HEK293 (cell line): ENCODE results near the gene RNF113B.
A peak's percentile ranks its signal among the peaks of the same experiment; 100 is the strongest.

Source experiments
- GFI1B ChIP-seq: fragments of 450-650 bp; formaldehyde crosslinking; IDR thresholded peaks from 2 replicates; pipeline ENCODE4 v1.5.1; 2016; ENCODE audit warnings: missing biosample characterization, missing genetic modification characterization
- GLI4 ChIP-seq: fragments of 450-650 bp; formaldehyde crosslinking; IDR thresholded peaks from 2 replicates; pipeline ENCODE4 v1.5.1; 2016; ENCODE audit warnings: missing biosample characterization, missing genetic modification characterization
- HOXD13 ChIP-seq: sonication (generic); formaldehyde crosslinking; IDR thresholded peaks from 2 replicates; pipeline ENCODE4 v1.8.0; 2022; ENCODE audit warnings: missing genetic modification reagents, borderline replicate concordance
- KLF17 ChIP-seq: fragments of 450-650 bp; formaldehyde crosslinking; IDR thresholded peaks from 2 replicates; pipeline ENCODE4 v1.5.1; 2016; ENCODE audit warnings: missing biosample characterization, missing genetic modification characterization
- KLF8 ChIP-seq: fragments of 450-650 bp; formaldehyde crosslinking; IDR thresholded peaks from 2 replicates; pipeline ENCODE4 v1.5.1; 2016; ENCODE audit warnings: missing biosample characterization, missing genetic modification characterization
- MEIS1 ChIP-seq: sonication (generic); formaldehyde crosslinking; IDR thresholded peaks from 2 replicates; pipeline ENCODE4 v1.8.1; 2022; ENCODE audit warnings: missing genetic modification reagents, mild to moderate bottlenecking, borderline replicate concordance
- SETDB1 ChIP-seq: IDR thresholded peaks from one replicate; pipeline ENCODE4 v1.6.1; 2017; ENCODE audit warnings: mild to moderate bottlenecking, low read length, moderate library complexity, mixed read lengths; ENCODE audit not compliant: insufficient read length
- ZFP37 ChIP-seq: fragments of 450-650 bp; formaldehyde crosslinking; IDR thresholded peaks from 2 replicates; pipeline ENCODE4 v1.5.1; 2016; ENCODE audit warnings: missing biosample characterization, missing genetic modification characterization
- ZNF10 ChIP-seq: fragments of 450-650 bp; formaldehyde crosslinking; IDR thresholded peaks from 2 replicates; pipeline ENCODE4 v1.5.1; 2017; ENCODE audit warnings: missing biosample characterization, missing genetic modification characterization
- ZNF132 ChIP-seq: fragments of 450-650 bp; formaldehyde crosslinking; IDR thresholded peaks from 2 replicates; pipeline ENCODE4 v1.5.1; 2017; ENCODE audit warnings: missing biosample characterization, missing genetic modification characterization, borderline replicate concordance
- ZNF148 ChIP-seq: fragments of 450-650 bp; formaldehyde crosslinking; IDR thresholded peaks from 2 replicates; pipeline ENCODE4 v1.5.0; 2017; ENCODE audit warnings: missing biosample characterization, missing genetic modification characterization, borderline replicate concordance
- ZNF18 ChIP-seq: fragments of 450-650 bp; formaldehyde crosslinking; IDR thresholded peaks from 2 replicates; pipeline ENCODE4 v1.5.1; 2016; ENCODE audit warnings: missing biosample characterization, missing genetic modification characterization
- ZNF19 ChIP-seq: fragments of 450-650 bp; formaldehyde crosslinking; IDR thresholded peaks from 2 replicates; pipeline ENCODE4; 2016; ENCODE audit warnings: missing biosample characterization, missing genetic modification characterization, low read depth
- ZNF239 ChIP-seq: fragments of 450-650 bp; formaldehyde crosslinking; IDR thresholded peaks from 2 replicates; pipeline ENCODE4 v1.5.1; 2016; ENCODE audit warnings: missing biosample characterization, missing genetic modification characterization
- ZNF335 ChIP-seq: fragments of 450-650 bp; formaldehyde crosslinking; conservative IDR thresholded peaks from 2 replicates; pipeline ENCODE4 v1.5.1; 2016; ENCODE audit warnings: missing biosample characterization, missing genetic modification characterization
- ZNF391 ChIP-seq: fragments of 450-650 bp; formaldehyde crosslinking; IDR thresholded peaks from 2 replicates; pipeline ENCODE4 v1.5.1; 2016; ENCODE audit warnings: low read depth, missing biosample characterization, missing genetic modification characterization, borderline replicate concordance
- ZNF394 ChIP-seq: fragments of 450-650 bp; formaldehyde crosslinking; IDR thresholded peaks from 2 replicates; pipeline ENCODE4 v1.5.1; 2016; ENCODE audit warnings: missing biosample characterization, missing genetic modification characterization, mild to moderate bottlenecking, moderate library complexity, borderline replicate concordance
- ZNF398 ChIP-seq: fragments of 450-650 bp; formaldehyde crosslinking; IDR thresholded peaks from 2 replicates; pipeline ENCODE4 v1.5.1; 2017; ENCODE audit warnings: missing biosample characterization, missing genetic modification characterization
- ZNF596 ChIP-seq: fragments of 450-650 bp; IDR thresholded peaks from 2 replicates; pipeline ENCODE4 v1.5.0; 2018; ENCODE audit warnings: missing biosample characterization, mild to moderate bottlenecking, missing genetic modification characterization, moderate library complexity
- ZNF610 ChIP-seq: fragments of 450-650 bp; formaldehyde crosslinking; IDR thresholded peaks from 2 replicates; pipeline ENCODE4 v1.5.1; 2016; ENCODE audit warnings: missing biosample characterization, missing genetic modification characterization, borderline replicate concordance
- ZNF664 ChIP-seq: fragments of 450-650 bp; formaldehyde crosslinking; IDR thresholded peaks from 2 replicates; pipeline ENCODE4 v1.5.1; 2016; ENCODE audit warnings: missing biosample characterization, missing genetic modification characterization
- ZNF830 ChIP-seq: fragments of 450-650 bp; IDR thresholded peaks from 2 replicates; pipeline ENCODE4 v1.5.0; 2018; ENCODE audit warnings: missing biosample characterization, missing genetic modification characterization, low read depth, mild to moderate bottlenecking, moderate library complexity
- ZNF843 ChIP-seq: fragments of 450-650 bp; formaldehyde crosslinking; IDR thresholded peaks from 2 replicates; pipeline ENCODE4 v1.5.1; 2016; ENCODE audit warnings: missing biosample characterization, missing genetic modification characterization
- ZXDB ChIP-seq: fragments of 450-650 bp; formaldehyde crosslinking; IDR thresholded peaks from 2 replicates; pipeline ENCODE4 v1.5.1; 2016; ENCODE audit warnings: missing biosample characterization, missing genetic modification characterization
- TF ChIP-seq, protein P1 (sequence below): fragments of 450-650 bp; formaldehyde crosslinking; IDR thresholded peaks from 2 replicates; pipeline ENCODE4 v1.5.1; 2016; ENCODE audit warnings: missing biosample characterization, missing genetic modification characterization, low read depth
- TF ChIP-seq, protein P2 (sequence below): fragments of 450-650 bp; formaldehyde crosslinking; IDR thresholded peaks from 2 replicates; pipeline ENCODE4 v1.5.1; 2016; ENCODE audit warnings: missing biosample characterization, missing genetic modification characterization

Gene RNF113B

DNA sequence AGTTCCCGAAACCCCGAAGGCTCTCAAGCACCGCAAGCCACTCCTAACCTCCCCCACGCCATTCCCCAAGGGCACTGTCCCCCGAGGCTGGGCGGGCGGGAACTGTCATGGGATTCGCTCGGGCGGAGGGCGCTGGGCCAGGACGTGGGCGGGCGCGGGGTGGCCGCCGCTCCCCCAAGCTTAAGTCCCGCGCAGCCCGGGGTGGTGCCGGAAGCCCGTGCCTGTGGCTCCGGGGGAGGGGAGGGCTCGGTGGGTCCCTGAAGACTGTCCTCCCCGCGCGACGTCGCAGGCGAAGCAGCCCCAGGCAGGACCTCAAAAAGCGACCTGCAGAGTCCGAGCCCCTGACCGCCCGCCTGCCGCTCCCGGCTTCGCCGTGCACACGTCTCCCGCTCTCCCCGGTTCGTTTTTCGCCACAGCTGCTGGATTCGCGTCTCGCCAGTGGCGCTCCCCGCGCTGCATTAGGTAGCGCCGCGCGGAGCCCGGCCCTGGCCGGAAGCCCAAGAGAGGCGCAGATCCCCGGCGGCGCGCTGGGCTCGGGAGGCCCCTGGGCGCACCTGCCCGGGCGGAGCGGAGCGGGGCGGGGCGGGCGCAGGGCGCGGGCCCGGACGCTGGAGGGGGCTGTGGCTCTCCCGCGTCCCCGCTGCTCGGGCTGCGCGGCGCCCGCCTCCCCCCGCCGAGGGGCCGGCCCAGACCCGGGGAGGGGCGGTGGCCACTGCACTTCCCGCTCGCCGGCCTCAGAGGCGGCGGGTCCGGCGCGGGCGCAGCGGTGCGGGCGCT is 34.5 kb downstream of the RNF113B start, which contains the start of gene FARP1 (continued):
- TF ChIP-seq KLF17 (tag by site-specific recombination) (peak; percentile 44), ZNF19 (no peak), ZNF239 (tag by site-specific recombination) (no peak), ZNF10 (tag by site-specific recombination) (no peak), ZNF18 (tag by site-specific recombination) (no peak), ZNF596 (tag by site-specific recombination) (no peak; the same call in 1 of the 2 replicates), GFI1B (tag by site-specific recombination) (no peak), KLF8 (tag by site-specific recombination) (no peak), SETDB1 (no peak), GLI4 (no peak), MEIS1 (no peak), ZNF394 (tag by site-specific recombination) (no peak), ZNF843 (tag by site-specific recombination) (no peak), ZNF610 (tag by site-specific recombination) (peak; percentile 54; the same call in 1 of the 2 replicates), ZNF830 (tag by site-specific recombination) (no peak), ZNF664 (tag by site-specific recombination) (no peak), ZNF391 (tag by site-specific recombination) (no peak), ZNF398 (tag by site-specific recombination) (no peak), HOXD13 (CRISPR knock-in tag) (no peak), ZNF132 (tag by site-specific recombination) (no peak), ZFP37 (no peak), ZNF148 (tag by site-specific recombination) (no peak), ZXDB (tag by site-specific recombination) (no peak), ZNF335 (peak; percentile 67)
- TF ChIP-seq, protein P1, sequence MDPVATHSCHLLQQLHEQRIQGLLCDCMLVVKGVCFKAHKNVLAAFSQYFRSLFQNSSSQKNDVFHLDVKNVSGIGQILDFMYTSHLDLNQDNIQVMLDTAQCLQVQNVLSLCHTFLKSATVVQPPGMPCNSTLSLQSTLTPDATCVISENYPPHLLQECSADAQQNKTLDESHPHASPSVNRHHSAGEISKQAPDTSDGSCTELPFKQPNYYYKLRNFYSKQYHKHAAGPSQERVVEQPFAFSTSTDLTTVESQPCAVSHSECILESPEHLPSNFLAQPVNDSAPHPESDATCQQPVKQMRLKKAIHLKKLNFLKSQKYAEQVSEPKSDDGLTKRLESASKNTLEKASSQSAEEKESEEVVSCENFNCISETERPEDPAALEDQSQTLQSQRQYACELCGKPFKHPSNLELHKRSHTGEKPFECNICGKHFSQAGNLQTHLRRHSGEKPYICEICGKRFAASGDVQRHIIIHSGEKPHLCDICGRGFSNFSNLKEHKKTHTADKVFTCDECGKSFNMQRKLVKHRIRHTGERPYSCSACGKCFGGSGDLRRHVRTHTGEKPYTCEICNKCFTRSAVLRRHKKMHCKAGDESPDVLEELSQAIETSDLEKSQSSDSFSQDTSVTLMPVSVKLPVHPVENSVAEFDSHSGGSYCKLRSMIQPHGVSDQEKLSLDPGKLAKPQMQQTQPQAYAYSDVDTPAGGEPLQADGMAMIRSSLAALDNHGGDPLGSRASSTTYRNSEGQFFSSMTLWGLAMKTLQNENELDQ (tag by site-specific recombination), result no peak
- TF ChIP-seq, protein P2, sequence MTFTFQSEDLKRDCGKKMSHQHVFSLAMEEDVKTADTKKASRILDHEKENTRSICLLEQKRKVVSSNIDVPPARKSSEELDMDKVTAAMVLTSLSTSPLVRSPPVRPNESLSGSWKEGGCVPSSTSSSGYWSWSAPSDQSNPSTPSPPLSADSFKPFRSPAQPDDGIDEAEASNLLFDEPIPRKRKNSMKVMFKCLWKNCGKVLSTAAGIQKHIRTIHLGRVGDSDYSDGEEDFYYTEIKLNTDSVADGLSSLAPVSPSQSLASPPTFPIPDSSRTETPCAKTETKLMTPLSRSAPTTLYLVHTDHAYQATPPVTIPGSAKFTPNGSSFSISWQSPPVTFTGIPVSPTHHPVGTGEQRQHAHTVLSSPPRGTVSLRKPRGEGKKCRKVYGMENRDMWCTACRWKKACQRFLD, result no peak
